HCT116 (cell line): ENCODE results near the gene NID2. TPM values are rescaled to one million over a fixed set of nuclear protein-coding genes. Genes with fewer than 3 reads are reported as not detected.

ENCODE experiments used
- ATAC-seq: fragments of 200-7000 bp; cut with Tn5 transposase; 2 replicates; pipeline ENCODE4 v1.9.1; 2020; ENCODE audit warnings: mild to moderate bottlenecking, moderate library complexity
- BruUV-seq: library from RNA; stranded (reverse); fragments of 400-500 nt; replicated peaks from 2 replicates; lab custom pipeline; 2021; lab: Mats Ljungman, UMichigan
- CTCF ChIA-PET: fragments of 300-600 bp; sonication (Branson Sonifier 250); formaldehyde crosslinking; loops from one replicate; lab custom pipeline; 2021; ENCODE audit warnings: antibody characterized with exemption; lab: Charles Lee
- POLR2A ChIA-PET: fragments of 300-600, 350-600 bp; sonication (Branson Sonifier 250); formaldehyde crosslinking; loops from one replicate; lab custom pipeline; 2021; ENCODE audit warnings: antibody characterized with exemption; lab: Charles Lee
- RAD21 ChIA-PET, 2 experiments: fragments of 300-600 bp; sonication (Branson Sonifier 250); formaldehyde crosslinking; loops; one replicate each; lab custom pipeline; 2023; ENCODE audit warnings: low total read pairs in 2 of 2; ENCODE audit not compliant: uncharacterized antibody in 2 of 2, unreplicated experiment in 2 of 2, low non-redundant PET in 1 of 2; lab: Charles Lee
- DNase-seq: peaks from one replicate; pipeline ENCODE4 v3.0.0-alpha.2; 2010; ENCODE audit warnings: low read depth, low spot score
- H2AFZ ChIP-seq: fragments of 200-600 bp; shearing (Covaris generic), sonication (generic); 2 replicates; pipeline ENCODE4 v1.6.1; 2017; ENCODE audit warnings: low read depth, mixed run types, mixed read lengths, antibody characterized with exemption, low read length; ENCODE audit not compliant: poor library complexity, severe bottlenecking
- H3K27ac ChIP-seq: 2 replicates; pipeline ENCODE4 v1.5.1; 2012; ENCODE audit warnings: low read depth, low read length
- H3K27me3 ChIP-seq: fragments of 200-600 bp; sonication (generic); 2 replicates; pipeline ENCODE4 v1.6.1; 2016; ENCODE audit warnings: mixed run types, low read length, mixed read lengths; ENCODE audit not compliant: insufficient read depth
- H3K36me3 ChIP-seq, 2 experiments: fragments of 200-500 bp in 1 of 2; fragments of 200-600 bp in 1 of 2; sonication (Bioruptor generic) in 1 of 2; sonication (generic) in 1 of 2; 2 replicates each; pipeline versions ENCODE4 v1.5.1 to v1.6.1; 2014 to 2016; ENCODE audit warnings: low read length in 2 of 2, inconsistent platforms in 1 of 2, mixed read lengths in 1 of 2, mixed run types in 1 of 2; ENCODE audit not compliant: insufficient read depth in 2 of 2, control insufficient read depth in 1 of 2
- H3K4me1 ChIP-seq, 2 experiments: fragments of 200-600 bp in 1 of 2; sonication (generic) in 1 of 2; 2 replicates each; pipeline versions ENCODE4 v1.5.1 to v1.6.1; 2012 to 2017; ENCODE audit warnings: low read length in 2 of 2, inconsistent platforms in 1 of 2, mild to moderate bottlenecking in 1 of 2, mixed read lengths in 1 of 2, mixed run types in 1 of 2, moderate library complexity in 1 of 2; ENCODE audit not compliant: insufficient read depth in 2 of 2, control insufficient read depth in 1 of 2
- H3K4me2 ChIP-seq: fragments of 200-600 bp; sonication (generic); 2 replicates; pipeline ENCODE4 v1.6.1; 2017; ENCODE audit warnings: mixed run types, low read length, mixed read lengths
- H3K4me3 ChIP-seq, 2 experiments: fragments of 200-600 bp in 1 of 2; sonication (generic) in 1 of 2; replicated peaks in 1 of 2; 2 replicates each; pipeline ENCODE4 v1.5.1; 2011 to 2016; ENCODE audit warnings: low read length in 2 of 2, control low read depth in 1 of 2, low read depth in 1 of 2, mild to moderate bottlenecking in 1 of 2, mixed read lengths in 1 of 2, mixed run types in 1 of 2
- H3K79me2 ChIP-seq: fragments of 200-600 bp; sonication (generic); 2 replicates; pipeline ENCODE4 v1.6.1; 2017; ENCODE audit warnings: mild to moderate bottlenecking, mixed run types, low read length, moderate library complexity, mixed read lengths; ENCODE audit not compliant: insufficient read depth
- H3K9ac ChIP-seq: fragments of 200-600 bp; sonication (generic); 2 replicates; pipeline ENCODE4 v1.6.1; 2016; ENCODE audit warnings: low read length, mixed read lengths
- H3K9me2 ChIP-seq: fragments of 200-600 bp; sonication (generic), shearing (Covaris generic); 2 replicates; pipeline ENCODE4 v1.6.1; 2017; ENCODE audit warnings: mixed run types, mild to moderate bottlenecking, moderate library complexity; ENCODE audit not compliant: insufficient read depth
- H3K9me3 ChIP-seq, 2 experiments: fragments of 200-500 bp in 1 of 2; fragments of 200-600 bp in 1 of 2; sonication (Bioruptor generic) in 1 of 2; sonication (generic) in 1 of 2; 2 replicates each; pipeline ENCODE4 v1.6.1; 2014 to 2017; ENCODE audit warnings: low read length in 2 of 2, mixed read lengths in 2 of 2, inconsistent platforms in 1 of 2, low read depth in 1 of 2, mild to moderate bottlenecking in 1 of 2, mixed run types in 1 of 2, moderate library complexity in 1 of 2; ENCODE audit not compliant: control insufficient read depth in 1 of 2, insufficient read depth in 1 of 2
- H4K20me1 ChIP-seq: fragments of 200-600 bp; sonication (generic), shearing (Covaris generic); 2 replicates; pipeline ENCODE4 v1.6.1; 2017; ENCODE audit warnings: mixed run types, mild to moderate bottlenecking, moderate library complexity; ENCODE audit not compliant: insufficient read depth
- CTCF ChIP-seq, 3 experiments: fragments of 200-600 bp in 1 of 3; sonication (generic) in 1 of 3; IDR thresholded peaks in 2 of 3; conservative IDR thresholded peaks in 1 of 3; 2 replicates each; pipeline ENCODE4 v1.5.1; 2012 to 2017; ENCODE audit warnings: low read depth in 2 of 3, low read length in 2 of 3, antibody characterized with exemption in 1 of 3, borderline replicate concordance in 1 of 3, control low read depth in 1 of 3, mild to moderate bottlenecking in 1 of 3, mixed read lengths in 1 of 3, mixed run types in 1 of 3, moderate library complexity in 1 of 3; ENCODE audit not compliant: insufficient read depth in 1 of 3
- EGR1 ChIP-seq: IDR thresholded peaks from 2 replicates; pipeline ENCODE4 v1.6.1; 2012; ENCODE audit warnings: low read depth
- ELF1 ChIP-seq: IDR thresholded peaks from 2 replicates; pipeline ENCODE4 v1.6.1; 2012; ENCODE audit warnings: low read depth, borderline replicate concordance
- EZH2 ChIP-seq: fragments of 200-600 bp; sonication (generic); IDR thresholded peaks from 2 replicates; pipeline ENCODE4 v1.6.1; 2017; ENCODE audit warnings: antibody characterized with exemption, mixed run types
- FOSL1 ChIP-seq: IDR thresholded peaks from 2 replicates; pipeline ENCODE4 v1.6.1; 2012; ENCODE audit warnings: low read depth
- JUND ChIP-seq: IDR thresholded peaks from 2 replicates; pipeline ENCODE4 v1.6.1; 2012
- POLR2A ChIP-seq: IDR thresholded peaks from 2 replicates; pipeline ENCODE4 v1.7.0; 2011; ENCODE audit warnings: borderline replicate concordance; ENCODE audit not compliant: insufficient read depth, insufficient read length; ENCODE audit errors: extremely low read depth
- RAD21 ChIP-seq: IDR thresholded peaks from 2 replicates; pipeline ENCODE4 v1.6.1; 2012; ENCODE audit warnings: low read depth, mild to moderate bottlenecking
- REST ChIP-seq: IDR thresholded peaks from 2 replicates; pipeline ENCODE4 v1.6.1; 2012; ENCODE audit warnings: low read depth
- SP1 ChIP-seq: IDR thresholded peaks from 2 replicates; pipeline ENCODE4 v1.6.1; 2012; ENCODE audit warnings: low read depth
- SRF ChIP-seq: IDR thresholded peaks from 2 replicates; pipeline ENCODE4 v1.6.1; 2012; ENCODE audit warnings: low read depth
- YY1 ChIP-seq: IDR thresholded peaks from 2 replicates; pipeline ENCODE4 v1.6.1; 2011; ENCODE audit warnings: low read length, low read depth, moderate library complexity, mild to moderate bottlenecking; ENCODE audit not compliant: insufficient replicate concordance; ENCODE audit errors: extremely low read depth
- ZFX ChIP-seq: fragments of 450-650 bp; IDR thresholded peaks from 2 replicates; pipeline ENCODE4 v1.6.1; 2017
- ZNF274 ChIP-seq: fragments of 200-500 bp; sonication (Bioruptor generic); IDR thresholded peaks from 2 replicates; pipeline ENCODE4 v1.6.1; 2014; ENCODE audit warnings: mild to moderate bottlenecking, low read depth, low read length, inconsistent platforms
- intact Hi-C: fragments of 100-400 bp; cut with micrococcal nuclease; formaldehyde crosslinking; loops from 2 replicates; pipeline ENCODE4 v1.10.0; 2022
- total RNA-seq: library from RNA; stranded (reverse); gene quantifications from one replicate; pipeline ENCODE4 v1.2.1, GENCODE V29; 2021; ENCODE audit not compliant: unreplicated experiment

Gene NID2
- total RNA-seq, 1 experiment from 2014 or later: 0.84 TPM

GRCh38 chr14:52031781-52032180 is 37.1 kb downstream of the NID2 start:
- no peak for ATAC-seq
- Histone ChIP-seq H3K9me3 (no peaks in the 10 kb centered on the region), H4K20me1 (no peaks in the 10 kb centered on the region), H3K79me2 (no peaks in the 10 kb centered on the region), H3K4me1 (peaks cover 5 to 9% of the 10 kb centered on the region in 2 experiments; a peak in 2 of 4 replicates), H3K36me3 (no peaks in the 10 kb centered on the region), H3K27ac (no peak overlapping the region), H2AFZ (no peak overlapping the region), H3K9me2 (no peaks in the 10 kb centered on the region), H3K9ac (no peak overlapping the region), H3K4me3 (no peak overlapping the region), H3K27me3 (no peaks in the 10 kb centered on the region), H3K4me2 (no peak overlapping the region)
- no TSS peak for BruUV-seq
- RAD21 ChIA-PET: no interaction called here
- intact Hi-C loops: no loop called here
- CTCF ChIA-PET: no interaction called here
- DNase-seq: no peak
- no peak for TF ChIP-seq ELF1
- no peak for TF ChIP-seq EZH2
- TF ChIP-seq SRF: no peak
- TF ChIP-seq CTCF (IDR thresholded peaks at IDR 0.05 in 2 of 3, conservative IDR thresholded peaks at IDR 0.05 in 1 of 3; ENCODE audit: borderline replicate concordance in 1 of 3, insufficient read depth in 1 of 3, low read depth in 2 of 3, low read length in 2 of 3): no peak
- TF ChIP-seq EGR1: no peak
- no peak for TF ChIP-seq FOSL1
- no peak for TF ChIP-seq POLR2A
- TF ChIP-seq SP1: no peak
- TF ChIP-seq JUND: no peak
- POLR2A ChIA-PET: no interaction called here

GRCh38 chr14:52029881-52030280 is 39.0 kb downstream of the NID2 start:
- POLR2A ChIA-PET: no interaction called here
- Histone ChIP-seq H2AFZ (no peak overlapping the region), H3K9me3 (no peaks in the 10 kb centered on the region), H3K79me2 (no peaks in the 10 kb centered on the region)
- DNase-seq: no peak
- RAD21 ChIA-PET: no interaction called here
- CTCF ChIA-PET: no interaction called here
- TF ChIP-seq ELF1 (no peak), RAD21 (no peak), SP1 (no peak), REST (no peak), JUND (no peak), YY1 (no peak), ZNF274 (no peak), ZFX (no peak), EZH2 (no peak), FOSL1 (no peak), SRF (no peak)
- TF ChIP-seq, all 23 proteins: peak for 0
- H3K27me3 ChIP-seq: no peaks in the 10 kb centered on the region
- ATAC-seq: no peak
- no peak overlapping the region for H3K9ac ChIP-seq
- no peaks in the 10 kb centered on the region for H3K36me3 ChIP-seq
- no peak overlapping the region for H3K4me2 ChIP-seq
- H3K4me1 ChIP-seq: peaks cover 5 to 9% of the 10 kb centered on the region in 2 experiments; a peak in 2 of 4 replicates
- no peaks in the 10 kb centered on the region for H4K20me1 ChIP-seq
- H3K9me2 ChIP-seq: no peaks in the 10 kb centered on the region
- no peak overlapping the region for H3K27ac ChIP-seq
- intact Hi-C loops: no loop called here
- no peak overlapping the region for H3K4me3 ChIP-seq
- no TSS peak for BruUV-seq
